ENCODE results near the gene COL6A2. TPM values are rescaled to one million over a fixed set of nuclear protein-coding genes. Genes with fewer than 3 reads are reported as not detected.
"Not testable (repeated sequence)": the region's sequence is repeated elsewhere in the genome, so short reads cannot be mapped to it uniquely, and the experiment has no call there.

COL6A2 gene
- total RNA-seq, 2 donors from 2014 or later = 259 to 377 TPM

GRCh38 chr21:46168238-46168637 is 70.3 kb downstream of the COL6A2 start:
- no peak overlapping the region for H3K4me3 ChIP-seq (ENCODE audit: low read length)
- Mint-ChIP-seq H3K4me3 (no peak overlapping the region), H3K4me1 (no peaks in the 10 kb centered on the region), H3K27me3 (ENCODE audit: insufficient read depth) (no peaks in the 10 kb centered on the region), H3K36me3 (ENCODE audit: low read depth) (peaks cover 26% of the 10 kb centered on the region), H3K27ac (no peak overlapping the region), H3K9me3 (no peaks in the 10 kb centered on the region)
- no peaks in the 10 kb centered on the region for H3K4me1 ChIP-seq (ENCODE audit: control insufficient read depth, insufficient read depth, low read length)
- DNase-seq = no peak
- TF ChIP-seq, protein P1, sequence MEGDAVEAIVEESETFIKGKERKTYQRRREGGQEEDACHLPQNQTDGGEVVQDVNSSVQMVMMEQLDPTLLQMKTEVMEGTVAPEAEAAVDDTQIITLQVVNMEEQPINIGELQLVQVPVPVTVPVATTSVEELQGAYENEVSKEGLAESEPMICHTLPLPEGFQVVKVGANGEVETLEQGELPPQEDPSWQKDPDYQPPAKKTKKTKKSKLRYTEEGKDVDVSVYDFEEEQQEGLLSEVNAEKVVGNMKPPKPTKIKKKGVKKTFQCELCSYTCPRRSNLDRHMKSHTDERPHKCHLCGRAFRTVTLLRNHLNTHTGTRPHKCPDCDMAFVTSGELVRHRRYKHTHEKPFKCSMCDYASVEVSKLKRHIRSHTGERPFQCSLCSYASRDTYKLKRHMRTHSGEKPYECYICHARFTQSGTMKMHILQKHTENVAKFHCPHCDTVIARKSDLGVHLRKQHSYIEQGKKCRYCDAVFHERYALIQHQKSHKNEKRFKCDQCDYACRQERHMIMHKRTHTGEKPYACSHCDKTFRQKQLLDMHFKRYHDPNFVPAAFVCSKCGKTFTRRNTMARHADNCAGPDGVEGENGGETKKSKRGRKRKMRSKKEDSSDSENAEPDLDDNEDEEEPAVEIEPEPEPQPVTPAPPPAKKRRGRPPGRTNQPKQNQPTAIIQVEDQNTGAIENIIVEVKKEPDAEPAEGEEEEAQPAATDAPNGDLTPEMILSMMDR (conservative IDR thresholded peaks at IDR 0.05) = no peak
- 90 to 95% methylated on average over 6 to 14 of the region's 14 CpGs for WGBS, 2 experiments (ENCODE audit: insufficient coverage in 1 of 2, insufficient read length in 1 of 2)
- no peaks in the 10 kb centered on the region for H3K27me3 ChIP-seq (ENCODE audit: control insufficient read depth, insufficient read depth, low read length, poor library complexity, severe bottlenecking)
- H3K9me3 ChIP-seq (ENCODE audit: control insufficient read depth, low read length) = no peaks in the 10 kb centered on the region
- no peaks in the 10 kb centered on the region for H3K36me3 ChIP-seq (ENCODE audit: control insufficient read depth, insufficient read depth, low read length)
- H3K27ac ChIP-seq (ENCODE audit: low read depth, low read length) = no peak overlapping the region
- H3K9ac ChIP-seq (ENCODE audit: extremely low read depth, low read length, poor library complexity, severe bottlenecking) = no peak overlapping the region

DNA sequence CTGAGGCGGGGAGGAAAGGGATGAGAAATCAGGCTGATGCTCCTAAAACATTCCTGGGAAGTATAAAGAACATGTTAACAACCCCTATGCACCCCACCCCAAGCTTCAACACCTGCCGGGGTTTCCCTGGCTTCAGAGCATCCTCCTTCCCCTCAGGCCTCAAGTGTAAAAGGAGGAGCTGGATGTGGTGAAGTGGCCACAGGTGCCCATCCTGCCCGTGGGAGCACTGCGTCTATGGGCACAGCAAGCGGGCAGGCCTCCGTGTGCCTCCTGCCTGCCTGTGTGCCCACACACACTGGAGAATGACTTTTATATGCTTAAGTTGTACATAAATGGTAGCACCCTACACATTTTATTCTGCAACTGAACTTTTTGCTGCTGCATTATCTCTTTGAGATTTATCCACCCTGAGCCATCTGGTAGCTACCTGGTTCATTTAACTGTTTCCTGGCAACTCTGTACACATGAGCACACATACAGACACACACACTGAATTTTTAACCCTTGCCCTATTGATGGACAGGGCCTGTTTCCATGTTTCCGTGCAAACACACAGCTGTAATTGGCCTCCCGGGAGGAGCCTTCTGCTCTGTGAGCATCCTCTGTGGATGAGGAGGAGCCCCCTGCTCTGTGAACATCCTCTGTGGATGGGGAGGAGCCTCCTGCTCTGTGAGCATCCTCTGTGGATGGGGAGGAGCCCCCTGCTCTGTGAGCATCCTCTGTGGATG is 70.9 kb downstream of the COL6A2 start:
- Histone ChIP-seq H3K27me3 (ENCODE audit: control insufficient read depth, insufficient read depth, low read length, poor library complexity, severe bottlenecking) (no peaks in the 10 kb centered on the region), H3K4me3 (ENCODE audit: low read length) (no peak overlapping the region), H3K27ac (ENCODE audit: low read depth, low read length) (no peak overlapping the region), H3K9ac (ENCODE audit: extremely low read depth, low read length, poor library complexity, severe bottlenecking) (no peak overlapping the region), H3K4me1 (ENCODE audit: control insufficient read depth, insufficient read depth, low read length) (no peaks in the 10 kb centered on the region), H3K9me3 (ENCODE audit: control insufficient read depth, low read length) (no peaks in the 10 kb centered on the region), H3K36me3 (ENCODE audit: control insufficient read depth, insufficient read depth, low read length) (no peaks in the 10 kb centered on the region)
- no peak overlapping the region for H3K4me3 Mint-ChIP-seq
- no peak overlapping the region for H3K27ac Mint-ChIP-seq
- TF ChIP-seq, protein P1 (conservative IDR thresholded peaks at IDR 0.05) = no peak
- H3K9me3 Mint-ChIP-seq = no peaks in the 10 kb centered on the region
- H3K36me3 Mint-ChIP-seq (ENCODE audit: low read depth) = peaks cover 22% of the 10 kb centered on the region
- 88 to 95% methylated on average over 3 to 7 of the region's 8 CpGs for WGBS, 2 experiments (ENCODE audit: insufficient coverage in 1 of 2, insufficient read length in 1 of 2)
- no peak for DNase-seq
- no peaks in the 10 kb centered on the region for H3K27me3 Mint-ChIP-seq (ENCODE audit: insufficient read depth)
- no peaks in the 10 kb centered on the region for H3K4me1 Mint-ChIP-seq

GRCh38 chr21:46170436-46171193 is 72.7 kb downstream of the COL6A2 start:
- H3K27me3 ChIP-seq (ENCODE audit: control insufficient read depth, insufficient read depth, low read length, poor library complexity, severe bottlenecking); H3K36me3 ChIP-seq (ENCODE audit: control insufficient read depth, insufficient read depth, low read length); H3K9me3 Mint-ChIP-seq; H3K4me1 ChIP-seq (ENCODE audit: control insufficient read depth, insufficient read depth, low read length); H3K9me3 ChIP-seq (ENCODE audit: control insufficient read depth, low read length); H3K9ac ChIP-seq (ENCODE audit: extremely low read depth, low read length, poor library complexity, severe bottlenecking); H3K36me3 Mint-ChIP-seq (ENCODE audit: low read depth); H3K27me3 Mint-ChIP-seq (ENCODE audit: insufficient read depth); H3K4me1 Mint-ChIP-seq; DNase-seq; H3K27ac Mint-ChIP-seq; H3K4me3 Mint-ChIP-seq; H3K4me3 ChIP-seq (ENCODE audit: low read length); H3K27ac ChIP-seq (ENCODE audit: low read depth, low read length): not testable (repeated sequence)
- WGBS, 2 experiments (ENCODE audit: insufficient coverage in 1 of 2, insufficient read length in 1 of 2) = 89 to 100% methylated on average over 1 of the region's 1 CpG
